COLO668 (cell line): ENCODE measurements around the gene CACNA2D3.

Experiments
- DNase-seq: peaks from one replicate; lab custom pipeline; 2025; ENCODE audit not compliant: unreplicated experiment; lab: John Stamatoyannopoulos, UW

CACNA2D3 gene

DNA sequence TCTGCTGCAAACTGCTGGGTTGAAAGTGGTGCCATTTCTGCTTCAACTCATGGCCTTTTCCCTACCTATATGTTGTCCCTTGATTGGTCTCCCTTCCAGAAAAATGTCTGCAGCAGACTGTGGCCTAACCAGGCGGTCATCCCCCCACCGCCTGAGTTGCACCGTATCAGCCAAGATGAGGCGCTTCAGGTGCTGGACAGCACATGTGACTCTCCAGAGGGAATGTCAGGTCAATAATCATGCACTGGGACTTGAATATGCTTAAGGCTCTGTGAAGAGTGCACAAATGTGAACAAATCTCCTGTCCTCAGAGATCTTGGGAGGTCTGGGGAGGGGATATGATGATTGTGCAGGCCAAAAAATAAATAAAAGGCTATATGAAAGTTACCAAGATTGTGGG is 773.3 kb downstream of the CACNA2D3 start:
- no peak for DNase-seq

DNA sequence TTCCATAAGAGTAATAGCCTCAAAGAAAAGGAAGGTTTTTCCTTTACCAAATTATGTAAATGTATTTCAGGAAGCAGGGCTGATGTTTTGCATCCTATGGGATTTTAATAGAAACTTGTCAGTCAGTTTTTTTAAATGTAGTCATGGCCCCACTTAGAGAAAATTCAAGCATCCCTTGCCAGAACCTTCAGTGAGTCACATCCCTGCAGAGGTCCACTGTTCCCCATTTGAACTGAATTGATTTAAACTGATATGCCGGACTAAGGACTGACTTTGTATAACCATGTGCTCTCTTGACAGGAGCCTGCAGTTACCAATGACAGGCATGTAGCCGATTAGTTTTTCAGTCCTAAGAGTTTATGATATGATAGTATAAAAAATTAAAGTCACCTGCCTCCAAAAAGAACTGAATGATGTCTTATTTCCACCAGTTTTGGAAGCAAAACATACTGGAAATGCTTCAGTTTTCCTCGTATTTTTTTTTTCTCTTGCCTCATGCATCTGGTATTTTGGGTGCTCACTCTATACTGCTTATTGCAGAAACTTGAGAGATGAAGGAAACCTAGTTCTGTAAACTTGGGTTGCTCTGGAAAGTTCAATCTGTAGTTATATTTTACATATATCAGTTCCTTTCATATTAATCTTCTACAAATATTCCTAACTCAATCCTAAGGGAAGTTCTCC is 774.8 kb downstream of the CACNA2D3 start:
- DNase-seq = no peak

DNA sequence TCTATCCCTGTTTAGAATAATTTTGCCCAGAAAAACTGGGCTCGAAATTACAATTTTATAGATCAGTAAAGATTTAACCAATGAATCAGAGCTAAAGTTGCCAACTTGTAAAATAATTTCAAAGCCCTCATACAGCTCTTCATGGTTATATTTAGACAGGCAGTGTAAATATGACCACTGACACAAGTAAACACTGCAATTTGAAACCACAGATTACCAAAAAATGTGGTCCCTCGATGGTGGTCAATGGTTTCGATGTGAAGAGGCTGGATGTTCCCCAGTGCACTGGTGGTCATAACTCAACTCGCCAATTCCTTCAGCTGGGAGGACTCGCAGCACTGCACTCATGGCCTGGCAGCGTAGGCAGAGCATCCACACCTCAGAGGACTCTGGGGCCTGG is 776.9 kb downstream of the CACNA2D3 start:
- DNase-seq = no peak

DNA sequence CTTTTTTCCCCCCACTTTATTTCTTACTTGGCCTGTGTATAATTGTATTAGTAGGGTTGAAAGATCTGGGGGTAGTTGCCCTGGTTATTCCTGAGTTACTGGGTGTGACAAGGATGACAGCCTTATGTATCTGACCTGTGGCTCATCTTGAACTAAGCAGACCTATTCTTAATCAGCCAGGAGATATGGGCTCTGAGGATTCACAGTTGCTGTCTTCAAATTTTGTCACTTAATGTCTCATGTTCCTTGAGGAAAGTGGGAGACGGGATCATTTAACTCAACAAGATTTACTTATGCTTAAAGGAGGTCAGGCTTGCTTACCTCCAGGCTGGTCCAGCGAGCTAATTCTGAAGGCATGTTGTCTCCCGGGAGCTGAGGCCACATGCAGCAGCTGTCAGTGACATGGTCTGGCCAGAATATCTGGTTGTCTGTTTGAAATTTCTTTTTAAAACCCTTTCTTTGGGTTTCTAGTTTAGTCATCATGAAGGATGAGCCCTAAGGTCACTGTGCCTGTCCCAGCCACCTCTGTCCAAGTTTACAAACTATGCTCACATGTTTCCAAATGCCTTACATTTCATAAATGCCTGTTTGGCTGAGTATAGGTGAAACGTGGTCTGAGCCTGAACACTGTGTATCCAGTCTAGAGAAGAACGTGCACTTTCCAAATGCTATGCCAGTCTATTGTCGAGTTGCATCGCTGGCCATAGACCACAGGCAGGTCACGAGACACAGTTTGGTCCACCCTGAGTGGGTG is 778.7 kb downstream of the CACNA2D3 start:
- DNase-seq = no peak

DNA sequence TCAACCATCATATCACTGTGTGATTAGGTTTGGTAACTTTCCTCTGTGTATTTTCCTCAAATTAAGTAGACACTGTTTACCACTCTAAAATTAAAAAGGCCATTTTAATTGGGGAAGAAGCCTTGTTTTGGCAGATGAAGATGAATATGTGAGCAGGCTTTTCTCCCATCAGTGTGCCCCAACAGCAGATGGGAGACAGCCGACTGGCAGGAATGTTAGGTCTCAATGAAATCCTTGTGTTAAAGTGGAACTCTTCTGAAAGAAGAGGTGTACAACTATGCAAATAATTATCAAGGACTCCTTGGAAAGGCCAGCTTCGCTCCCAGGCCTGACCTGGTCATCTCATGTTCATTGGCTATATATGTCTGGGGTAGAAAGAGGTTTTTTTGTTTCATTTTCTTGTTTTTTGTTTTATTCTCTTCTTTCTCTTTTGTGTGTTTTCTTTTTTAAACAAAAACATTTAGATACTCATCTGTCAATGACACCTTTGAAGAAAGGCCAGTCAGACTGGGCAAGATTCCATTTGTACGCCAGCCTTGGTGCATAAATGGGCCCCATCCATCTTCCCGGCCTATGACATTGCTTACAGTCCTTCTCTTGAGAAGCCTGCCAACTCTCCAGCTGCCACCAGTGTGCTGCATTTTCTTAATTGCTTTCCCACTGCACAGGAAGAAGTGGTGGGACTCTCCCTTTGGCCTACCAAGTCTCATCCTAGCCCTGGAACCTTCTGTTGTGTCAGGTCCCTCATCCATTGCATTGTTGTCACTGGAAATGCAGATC is 779.7 kb downstream of the CACNA2D3 start:
- DNase-seq = no peak

DNA sequence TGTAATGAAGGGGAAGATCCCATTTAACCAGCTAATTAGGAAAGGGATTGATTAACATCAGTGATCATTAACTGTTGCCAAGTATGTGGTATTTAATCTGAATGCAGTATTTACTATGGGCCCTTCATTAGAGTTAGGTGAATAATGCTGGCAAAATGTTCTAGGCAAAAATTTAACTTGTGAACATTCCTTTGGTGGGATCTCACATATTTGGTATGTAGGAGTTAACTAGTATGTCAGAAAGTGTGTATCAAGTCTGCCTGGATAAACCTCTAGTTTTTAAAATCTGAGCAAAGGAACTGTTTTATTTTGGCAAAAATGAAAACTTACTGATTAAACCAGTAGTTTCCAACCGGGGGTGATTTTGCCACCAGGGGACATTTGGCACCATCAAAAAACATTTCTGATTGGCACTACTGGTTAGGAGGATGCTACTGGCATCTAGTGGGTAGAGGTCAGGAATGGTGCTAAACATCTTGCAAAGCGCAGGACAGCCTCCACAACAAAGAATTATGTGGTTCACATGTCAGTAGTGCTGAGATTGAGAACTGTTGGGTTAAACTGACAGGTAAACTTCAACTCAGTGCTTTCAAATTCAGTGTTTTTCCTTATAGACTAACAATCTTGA is 783.0 kb downstream of the CACNA2D3 start:
- DNase-seq = no peak

DNA sequence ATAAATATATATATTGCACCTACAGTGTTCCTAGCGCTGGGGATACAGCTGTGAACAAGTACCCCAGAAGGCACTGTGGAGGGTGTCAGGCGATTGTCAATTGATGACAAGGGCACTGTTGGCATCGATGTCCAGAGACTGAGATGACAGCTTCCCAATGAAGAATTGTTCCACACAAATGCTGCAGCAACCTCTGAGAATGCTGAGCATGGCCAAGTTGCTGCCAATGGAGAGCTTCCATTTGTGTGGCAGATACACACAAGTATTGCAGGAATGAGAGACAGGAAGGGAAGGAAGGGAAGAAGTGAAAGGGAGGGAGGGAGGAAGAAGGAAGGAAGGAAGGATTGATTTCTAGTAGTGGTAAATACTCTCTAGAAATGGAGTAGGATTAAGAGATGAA is 783.6 kb downstream of the CACNA2D3 start:
- DNase-seq = no peak

DNA sequence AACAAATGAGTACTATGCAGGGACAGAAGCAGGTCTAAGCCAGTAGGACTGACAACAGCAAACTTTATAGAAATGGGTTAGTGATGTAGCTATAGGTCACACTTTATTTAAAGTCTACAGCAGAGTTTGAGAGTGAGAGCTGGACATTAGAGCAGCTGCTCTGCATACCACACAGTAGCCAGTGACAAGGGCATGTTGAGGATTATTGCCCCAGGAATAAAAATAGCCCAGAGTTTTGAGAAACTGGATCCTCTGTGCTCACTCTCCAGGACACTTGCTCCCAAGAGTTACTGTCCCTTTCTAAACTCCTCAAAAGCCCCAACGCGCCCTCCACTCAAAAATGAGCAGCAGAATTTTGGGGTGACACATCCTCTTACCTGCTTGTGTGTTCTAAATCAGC is 784.4 kb downstream of the CACNA2D3 start:
- no peak for DNase-seq

DNA sequence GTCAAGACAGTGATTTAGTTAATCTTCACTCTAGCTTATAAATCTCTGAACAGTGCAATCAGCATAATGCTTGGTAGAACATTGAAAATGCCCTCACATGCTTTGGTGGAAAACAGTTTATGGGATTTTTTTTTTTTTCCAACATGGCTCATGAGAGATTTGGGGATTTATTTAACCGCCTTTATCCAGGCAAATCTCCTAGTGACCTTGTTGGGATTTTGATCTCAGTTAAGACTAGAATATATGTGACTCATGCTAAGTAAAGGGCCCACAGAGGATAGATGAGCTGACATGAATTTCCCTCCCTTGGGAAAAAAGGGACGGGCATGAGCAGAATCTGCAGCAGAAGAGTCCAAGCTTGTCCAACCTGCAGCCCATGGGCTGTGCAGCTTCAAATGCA is 786.8 kb downstream of the CACNA2D3 start:
- no peak for DNase-seq

DNA sequence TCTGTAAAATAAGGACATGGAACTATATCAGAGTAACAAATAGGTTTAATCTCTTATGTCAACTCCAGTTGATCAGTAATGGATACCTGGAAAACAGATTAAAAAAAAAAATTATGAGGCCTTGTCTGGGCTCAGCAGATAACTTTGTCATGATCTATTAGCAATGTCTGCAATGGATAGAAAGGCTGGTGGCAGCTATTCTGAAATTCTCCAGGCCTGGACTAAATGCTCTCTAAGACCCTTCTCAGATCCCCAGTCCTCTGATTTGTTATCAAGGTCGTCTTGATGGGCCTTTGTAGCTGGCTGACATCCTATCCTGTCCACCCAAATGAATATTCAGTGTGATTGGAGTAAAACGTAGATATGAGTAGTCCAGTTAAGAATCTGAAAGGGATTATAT is 791.8 kb downstream of the CACNA2D3 start:
- no peak for DNase-seq

DNA sequence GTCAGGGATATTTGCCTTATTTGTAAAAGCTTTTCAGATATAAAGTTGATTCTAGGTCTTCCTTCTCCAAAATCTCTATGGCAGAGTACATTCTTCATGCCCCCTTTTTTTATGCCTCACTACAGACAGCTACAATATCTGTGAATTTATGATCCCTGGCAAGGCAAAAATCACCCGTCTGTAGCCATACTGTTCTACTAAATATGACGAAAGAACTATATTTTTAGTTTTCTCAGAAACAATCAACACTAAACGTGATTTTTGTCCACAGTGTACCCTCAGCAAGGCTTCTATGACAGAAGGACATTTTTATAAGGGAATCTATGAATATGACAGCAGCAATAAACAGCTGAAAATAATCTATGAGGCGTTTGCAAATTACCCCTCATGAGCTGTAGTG is 792.8 kb downstream of the CACNA2D3 start:
- no peak for DNase-seq

DNA sequence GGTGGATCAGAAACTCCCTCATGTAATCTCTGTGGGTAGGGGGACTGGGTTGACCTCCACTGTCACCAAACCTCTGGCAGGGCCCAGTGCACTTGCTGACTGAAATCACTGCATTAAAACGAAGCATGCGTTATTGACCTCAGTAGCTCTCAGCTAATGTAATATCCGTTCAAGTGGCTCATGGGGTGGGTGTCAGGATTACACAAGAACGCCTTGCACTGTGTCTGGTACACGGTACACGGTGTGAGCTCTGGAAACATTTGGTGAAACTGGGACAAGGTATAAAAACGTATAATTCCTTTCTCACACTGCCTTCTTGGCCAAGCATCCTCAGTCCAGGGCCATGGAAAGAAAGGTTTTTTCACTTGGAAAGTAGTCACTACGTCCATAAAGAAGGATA is 793.6 kb downstream of the CACNA2D3 start:
- DNase-seq = no peak

DNA sequence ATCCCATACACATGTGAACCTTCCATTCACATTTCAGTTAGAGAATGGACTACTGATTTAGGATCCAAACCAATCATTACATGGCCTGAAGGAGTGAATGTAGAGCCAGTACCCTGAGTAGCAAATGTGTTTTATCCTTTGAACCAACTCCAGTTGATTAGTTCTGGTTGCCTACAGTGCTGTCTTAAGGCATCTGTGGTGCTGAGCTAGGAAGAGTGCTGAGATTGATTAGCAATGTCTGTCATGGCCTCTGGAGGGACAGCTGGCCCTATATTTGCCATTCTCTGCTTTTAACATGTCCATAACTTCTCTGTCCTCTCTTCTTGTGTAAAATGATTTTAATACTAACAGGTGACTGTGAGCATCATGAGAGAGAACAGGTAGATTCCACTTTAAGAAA is 794.4 kb downstream of the CACNA2D3 start:
- no peak for DNase-seq

DNA sequence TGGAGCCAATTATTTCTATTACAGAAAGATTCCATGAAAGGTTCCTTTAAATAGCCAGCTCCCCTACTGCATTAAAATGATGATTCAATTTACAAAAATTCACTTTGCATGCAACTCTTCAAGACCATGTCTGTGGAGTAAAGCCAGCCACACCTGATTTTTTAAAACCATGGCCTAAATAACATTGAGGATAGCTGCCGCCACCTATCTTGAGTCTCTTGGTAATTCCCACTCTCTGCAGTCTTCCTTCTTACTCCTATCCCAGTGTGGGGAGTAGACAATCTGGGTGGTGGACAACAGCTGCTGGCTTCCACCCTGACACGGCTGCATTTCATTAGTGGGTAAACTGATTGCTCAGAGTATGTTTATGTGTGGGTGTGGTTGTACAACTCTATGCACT is 794.8 kb downstream of the CACNA2D3 start:
- DNase-seq = no peak

DNA sequence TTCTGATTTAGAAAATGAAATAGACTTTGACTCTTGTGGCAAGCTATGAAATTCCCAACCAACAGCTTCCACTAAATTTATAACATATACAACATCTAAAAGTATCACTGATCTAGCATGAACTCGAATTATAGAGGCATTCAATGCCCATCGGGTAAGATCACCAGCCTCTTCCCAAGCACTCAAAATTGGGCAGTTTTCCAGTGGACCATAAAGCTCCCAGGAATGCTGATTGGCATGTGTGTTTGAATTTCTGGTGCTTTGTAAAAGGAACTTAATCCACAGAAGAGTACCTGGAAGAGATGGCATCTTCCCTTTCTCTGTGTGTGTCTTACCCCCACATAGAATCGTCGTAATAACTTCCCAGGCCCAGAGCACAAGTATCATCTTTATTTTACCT is 795.5 kb downstream of the CACNA2D3 start:
- no peak for DNase-seq

DNA sequence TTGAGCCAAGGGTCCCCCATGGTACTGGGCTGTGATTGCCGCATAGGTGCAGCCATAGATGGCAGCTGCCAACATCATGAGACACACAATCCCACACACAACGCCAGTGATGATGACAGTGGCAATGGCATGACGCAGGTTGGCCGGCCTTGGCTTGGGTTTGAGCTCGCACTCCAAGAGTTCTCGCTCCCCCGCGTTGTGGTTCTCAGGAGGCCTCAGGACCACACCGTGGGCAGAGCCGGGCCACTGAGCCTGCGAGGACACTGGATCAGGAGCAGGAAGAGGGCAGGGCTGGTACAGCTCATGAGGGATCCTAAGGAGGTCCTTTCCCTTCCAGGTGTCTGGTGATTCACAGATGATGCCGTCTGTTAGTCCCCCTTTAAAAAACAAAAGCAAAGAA is 796.2 kb downstream of the CACNA2D3 start:
- no peak for DNase-seq

DNA sequence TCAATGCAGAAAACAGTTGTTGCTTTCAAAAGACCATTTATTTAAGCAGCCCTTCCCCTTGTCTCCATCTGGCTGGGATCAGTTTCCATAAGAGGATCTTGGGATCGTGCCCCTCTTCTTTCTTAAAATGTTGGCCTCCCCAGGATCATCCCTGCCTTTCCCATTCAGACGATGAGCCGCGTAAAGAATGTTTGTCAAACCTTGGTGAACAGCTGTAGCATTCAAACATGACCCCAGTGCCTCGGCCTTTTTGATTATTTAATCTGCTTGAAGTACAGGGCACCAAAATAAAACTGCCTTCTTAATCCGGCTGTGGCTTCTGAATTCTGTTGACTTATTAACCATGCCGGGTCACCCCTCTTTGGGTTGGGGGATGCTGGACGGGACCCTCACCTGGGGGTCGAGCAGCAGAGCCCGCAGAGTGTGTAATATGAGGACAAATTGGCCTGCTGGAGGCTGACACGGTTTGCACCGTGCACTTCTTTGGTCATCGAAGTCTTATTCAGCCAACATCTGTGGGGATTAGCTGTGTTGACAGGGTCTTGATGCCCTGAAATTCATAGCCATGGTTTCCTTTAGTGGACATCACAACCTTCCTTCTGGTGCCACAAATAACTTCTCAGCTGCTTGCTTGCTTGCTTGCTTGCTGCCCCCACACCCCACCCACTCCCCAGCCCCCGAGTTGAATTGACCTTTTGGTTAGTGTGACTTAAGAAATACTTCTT is 805.9 kb downstream of the CACNA2D3 start, which contains the start of gene LRTM1:
Gene LRTM1 (minus strand): TSS at position 14 of the 725 bp plus-strand sequence. CDS start 148 bp downstream, outside the sequence.
- no peak for DNase-seq

DNA sequence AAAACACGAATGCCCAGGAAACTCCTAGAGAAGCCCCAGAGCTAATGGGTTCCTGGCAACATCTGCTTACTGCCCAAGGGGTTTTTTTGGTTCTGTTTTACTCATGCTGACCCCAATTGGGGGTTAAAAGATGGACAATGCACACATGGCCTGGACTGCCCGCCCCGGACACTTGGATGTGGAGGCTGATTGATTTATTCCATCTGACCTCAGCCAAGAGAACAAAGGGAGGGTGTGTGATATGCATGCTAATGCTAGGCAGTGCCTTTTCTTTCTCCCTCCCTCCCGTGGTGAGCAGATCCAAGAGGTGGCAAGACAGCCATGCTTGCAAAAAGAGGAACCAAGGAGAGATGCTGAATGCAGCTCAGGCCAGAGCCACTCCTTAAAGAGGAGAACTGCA is 808.8 kb downstream of the CACNA2D3 start:
- DNase-seq = no peak

DNA sequence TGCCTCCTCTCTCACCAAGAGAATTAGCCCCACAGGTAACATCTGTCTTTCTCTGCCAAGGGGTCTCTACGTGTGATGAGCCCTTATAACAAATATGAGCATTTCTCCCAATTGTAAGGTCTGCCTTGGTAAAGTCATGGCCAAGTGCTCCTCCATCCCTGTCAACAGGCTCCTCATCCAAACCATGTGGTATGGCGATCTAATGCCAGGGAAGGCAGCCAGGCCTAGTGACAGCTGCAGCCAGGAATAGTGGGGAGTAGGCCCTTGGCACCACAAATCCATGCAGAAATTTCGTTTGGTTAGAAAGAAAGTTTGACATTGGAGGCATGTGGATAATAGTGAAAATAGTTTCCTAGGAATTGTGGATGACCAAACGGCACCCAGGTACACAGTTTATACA is 810.3 kb downstream of the CACNA2D3 start:
- DNase-seq = no peak

DNA sequence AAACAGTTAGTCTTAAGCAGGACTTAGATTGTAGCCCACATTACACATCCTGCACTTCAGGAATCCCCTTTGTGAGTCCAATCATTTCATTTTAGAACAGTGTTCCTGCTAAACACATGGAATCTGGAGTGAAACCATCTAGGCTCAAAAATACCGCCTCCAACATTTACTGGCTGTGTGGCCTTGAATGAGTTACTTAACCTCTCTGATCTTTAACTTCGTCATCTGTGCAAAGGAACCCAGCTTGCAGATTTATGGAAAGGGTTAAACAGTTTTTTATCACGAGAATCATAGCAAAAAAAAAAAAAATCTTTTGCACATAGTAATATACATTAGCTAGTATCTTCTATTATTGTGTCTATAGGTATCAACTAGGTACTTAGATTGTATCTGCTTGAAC is 813.5 kb downstream of the CACNA2D3 start:
- DNase-seq = no peak

DNA sequence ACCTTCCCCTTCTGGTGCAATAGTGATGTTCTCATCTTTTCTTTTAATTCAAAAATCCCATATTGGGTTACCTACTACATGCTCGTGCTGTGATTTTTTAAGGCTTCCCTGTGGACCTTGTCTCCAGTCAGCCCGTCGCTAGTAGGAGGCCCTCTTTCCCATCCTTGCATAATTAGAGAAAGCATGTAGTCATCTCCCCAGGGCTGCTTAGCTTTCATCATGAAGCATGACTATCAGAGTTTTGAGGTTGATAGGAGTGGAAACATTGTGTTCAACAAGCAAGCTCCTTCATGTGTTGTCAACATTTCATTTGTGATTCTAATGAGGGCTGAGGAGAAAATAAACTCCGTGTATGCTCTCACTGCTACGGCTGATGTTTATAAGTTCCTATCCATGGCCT is 814.2 kb downstream of the CACNA2D3 start:
- no peak for DNase-seq
